HEK293 (cell line): ENCODE data around the gene KRCC1.

Experiments used
- CTCF ChIA-PET: fragments of 350-600 bp; formaldehyde crosslinking; extraction: SDS; loops from one replicate; lab custom pipeline; 2021; ENCODE audit warnings: antibody characterized with exemption; lab: Yijun Ruan, JAX
- POLR2A ChIA-PET: fragments of 300-600 bp; formaldehyde crosslinking; extraction: SDS; loops from one replicate; lab custom pipeline; 2020; ENCODE audit warnings: antibody characterized with exemption, inconsistent platforms; lab: Yijun Ruan, JAX
- H3K27ac ChIP-seq: fragments of 200-500 bp; sonication (Bioruptor generic); 2 replicates; pipeline ENCODE4 v1.5.1; 2014; ENCODE audit warnings: low read depth, low read length, control low read depth, inconsistent platforms; ENCODE audit errors: extremely low read depth
- H3K36me3 ChIP-seq, 2 experiments: fragments of 200-500 bp in 1 of 2; sonication (Bioruptor generic) in 1 of 2; 1 replicate in 1 of 2; 2 replicates in 1 of 2; pipeline ENCODE4 v1.5.1; 2014 to 2017; ENCODE audit warnings: inconsistent platforms in 2 of 2, low read length in 2 of 2; ENCODE audit not compliant: control insufficient read depth in 2 of 2, insufficient read depth in 1 of 2
- H3K4me1 ChIP-seq: fragments of 200-500 bp; sonication (Bioruptor generic); 2 replicates; pipeline ENCODE4 v1.5.1; 2014; ENCODE audit warnings: mild to moderate bottlenecking, low read length, inconsistent platforms; ENCODE audit not compliant: control insufficient read depth, insufficient read depth
- H3K4me3 ChIP-seq: 2 replicates; pipeline ENCODE4 v1.5.1; 2011; ENCODE audit warnings: low read depth, mild to moderate bottlenecking, control low read depth, low read length, moderate library complexity
- H3K9me3 ChIP-seq: fragments of 200-500 bp; sonication (Bioruptor generic); 2 replicates; pipeline ENCODE4 v1.5.1; 2014; ENCODE audit warnings: low read depth, low read length, inconsistent platforms; ENCODE audit not compliant: control insufficient read depth, insufficient read depth
- KLF16 ChIP-seq: fragments of 450-650 bp; formaldehyde crosslinking; IDR thresholded peaks from 2 replicates; pipeline ENCODE4 v1.5.1; 2017; ENCODE audit warnings: missing biosample characterization, missing genetic modification characterization
- KLF7 ChIP-seq: fragments of 450-650 bp; formaldehyde crosslinking; IDR thresholded peaks from 2 replicates; pipeline ENCODE4 v1.5.1; 2016; ENCODE audit warnings: missing biosample characterization, missing genetic modification characterization, borderline replicate concordance
- SP2 ChIP-seq: fragments of 450-650 bp; formaldehyde crosslinking; IDR thresholded peaks from 2 replicates; pipeline ENCODE4 v1.5.1; 2016; ENCODE audit warnings: missing biosample characterization, missing genetic modification characterization
- TCF7L2 ChIP-seq: IDR thresholded peaks from 2 replicates; pipeline ENCODE4 v1.6.1; 2011; ENCODE audit warnings: low read depth, mild to moderate bottlenecking, inconsistent platforms, low read length, moderate library complexity, borderline replicate concordance
- ZFP41 ChIP-seq: fragments of 450-650 bp; formaldehyde crosslinking; IDR thresholded peaks from 2 replicates; pipeline ENCODE4 v1.5.1; 2016; ENCODE audit warnings: missing biosample characterization, missing genetic modification characterization, borderline replicate concordance
- ZNF214 ChIP-seq: fragments of 450-650 bp; formaldehyde crosslinking; IDR thresholded peaks from 2 replicates; pipeline ENCODE4 v1.5.1; 2017; ENCODE audit warnings: missing biosample characterization, mild to moderate bottlenecking, missing genetic modification characterization, borderline replicate concordance
- ZNF266 ChIP-seq: fragments of 450-650 bp; formaldehyde crosslinking; IDR thresholded peaks from 2 replicates; pipeline ENCODE4 v1.5.1; 2016; ENCODE audit warnings: missing biosample characterization, missing genetic modification characterization, low read depth
- ZNF335 ChIP-seq: fragments of 450-650 bp; formaldehyde crosslinking; conservative IDR thresholded peaks from 2 replicates; pipeline ENCODE4 v1.5.1; 2016; ENCODE audit warnings: missing biosample characterization, missing genetic modification characterization
- ZNF654 ChIP-seq: fragments of 450-650 bp; formaldehyde crosslinking; IDR thresholded peaks from 2 replicates; pipeline ENCODE4 v1.5.1; 2016; ENCODE audit warnings: low read depth, missing biosample characterization, missing genetic modification characterization
- TF ChIP-seq, protein P1 (sequence below): fragments of 450-650 bp; formaldehyde crosslinking; optimal IDR thresholded peaks from 2 replicates; pipeline ENCODE3; 2016; ENCODE audit warnings: missing biosample characterization, mild to moderate bottlenecking, missing genetic modification characterization
- TF ChIP-seq, protein P2 (sequence below): fragments of 450-650 bp; formaldehyde crosslinking; IDR thresholded peaks from 2 replicates; pipeline ENCODE4 v1.5.1; 2016; ENCODE audit warnings: missing biosample characterization, missing genetic modification characterization
- TF ChIP-seq, protein P3 (sequence below): sonication (generic); formaldehyde crosslinking; IDR thresholded peaks from 2 replicates; pipeline ENCODE4 v1.8.1; 2022; ENCODE audit warnings: mild to moderate bottlenecking, moderate library complexity, missing genetic modification reagents
- TF ChIP-seq, protein P4 (sequence below): fragments of 450-650 bp; formaldehyde crosslinking; IDR thresholded peaks from 2 replicates; pipeline ENCODE4 v1.5.1; 2016; ENCODE audit warnings: missing biosample characterization, missing genetic modification characterization
- TF ChIP-seq, protein P5 (sequence below): fragments of 450-650 bp; formaldehyde crosslinking; conservative IDR thresholded peaks from 2 replicates; pipeline ENCODE4 v1.5.1; 2016; ENCODE audit warnings: low read depth, missing biosample characterization, missing genetic modification characterization
- TF ChIP-seq, protein P6 (sequence below): fragments of 450-650 bp; IDR thresholded peaks from 2 replicates; pipeline ENCODE4 v1.5.1; 2018; ENCODE audit warnings: missing biosample characterization, missing genetic modification characterization

Gene KRCC1

DNA sequence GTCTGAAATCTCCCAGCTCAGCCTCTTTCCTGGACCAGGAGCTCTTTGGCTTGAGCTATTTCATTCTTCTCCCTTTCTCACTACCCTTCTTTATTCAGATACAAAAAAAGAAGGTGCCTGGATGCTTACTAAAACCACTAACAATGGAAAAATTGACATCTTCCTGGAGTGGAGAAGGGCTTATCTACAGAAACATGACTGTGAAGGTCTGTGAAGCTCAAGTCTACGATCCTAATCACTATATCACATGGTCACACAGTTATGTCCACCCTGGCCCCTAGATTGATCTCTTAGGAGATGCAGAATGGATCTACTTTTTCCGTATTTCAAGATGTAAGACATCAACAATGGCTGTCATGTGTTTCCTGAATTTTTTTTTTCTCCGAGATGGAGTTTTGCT is 5.7 kb upstream of the KRCC1 start (continued):
- TF ChIP-seq, protein P1, sequence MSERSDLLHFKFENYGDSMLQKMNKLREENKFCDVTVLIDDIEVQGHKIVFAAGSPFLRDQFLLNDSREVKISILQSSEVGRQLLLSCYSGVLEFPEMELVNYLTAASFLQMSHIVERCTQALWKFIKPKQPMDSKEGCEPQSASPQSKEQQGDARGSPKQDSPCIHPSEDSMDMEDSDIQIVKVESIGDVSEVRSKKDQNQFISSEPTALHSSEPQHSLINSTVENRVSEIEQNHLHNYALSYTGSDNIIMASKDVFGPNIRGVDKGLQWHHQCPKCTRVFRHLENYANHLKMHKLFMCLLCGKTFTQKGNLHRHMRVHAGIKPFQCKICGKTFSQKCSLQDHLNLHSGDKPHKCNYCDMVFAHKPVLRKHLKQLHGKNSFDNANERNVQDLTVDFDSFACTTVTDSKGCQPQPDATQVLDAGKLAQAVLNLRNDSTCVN (tag by site-specific recombination) = no peak
- TF ChIP-seq, all 188 proteins: peak for 0

DNA sequence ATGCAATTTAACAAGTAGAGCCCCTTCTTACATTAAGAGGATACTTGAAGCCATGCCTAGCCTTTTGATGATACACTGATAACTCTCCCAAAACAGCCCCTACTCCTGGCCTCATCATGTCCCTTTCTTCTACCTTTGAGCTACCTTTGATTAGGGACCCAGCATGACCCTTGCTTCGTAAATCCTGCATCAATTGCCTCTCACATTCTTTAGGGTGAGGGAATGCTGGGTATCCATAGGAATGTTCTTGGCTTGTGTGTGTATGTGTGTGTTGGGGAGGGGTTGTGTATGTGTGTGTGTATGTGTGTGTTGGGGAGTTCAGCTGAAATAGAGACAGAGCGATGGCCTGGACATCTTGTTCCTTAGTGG is 5.3 kb upstream of the KRCC1 start:
- no peaks in the 10 kb centered on the region for H3K9me3 ChIP-seq
- no peak overlapping the region for H3K4me3 ChIP-seq
- TF ChIP-seq ZFP41 = no peak
- no peak for TF ChIP-seq ZNF335
- no peak for TF ChIP-seq ZNF266 (tag by site-specific recombination)
- H3K4me1 ChIP-seq = no peaks in the 10 kb centered on the region; the same call in 1 of the 2 replicates
- no peak overlapping the region for H3K27ac ChIP-seq
- H3K36me3 ChIP-seq = no peaks in the 10 kb centered on the region
- ChIA-PET POLR2A (interaction anchor here (1.1 kb wide), 1 partner anchor 99 kb away, joined by 3 read pairs; no protein-coding TSS in a partner anchor), CTCF (interaction anchor here (0.6 to 5.0 kb wide), 49 partner anchors 8 to 611 kb away, joined by 3 to 141 read pairs (median 6); partner anchors contain the start of gene SMYD1)

DNA sequence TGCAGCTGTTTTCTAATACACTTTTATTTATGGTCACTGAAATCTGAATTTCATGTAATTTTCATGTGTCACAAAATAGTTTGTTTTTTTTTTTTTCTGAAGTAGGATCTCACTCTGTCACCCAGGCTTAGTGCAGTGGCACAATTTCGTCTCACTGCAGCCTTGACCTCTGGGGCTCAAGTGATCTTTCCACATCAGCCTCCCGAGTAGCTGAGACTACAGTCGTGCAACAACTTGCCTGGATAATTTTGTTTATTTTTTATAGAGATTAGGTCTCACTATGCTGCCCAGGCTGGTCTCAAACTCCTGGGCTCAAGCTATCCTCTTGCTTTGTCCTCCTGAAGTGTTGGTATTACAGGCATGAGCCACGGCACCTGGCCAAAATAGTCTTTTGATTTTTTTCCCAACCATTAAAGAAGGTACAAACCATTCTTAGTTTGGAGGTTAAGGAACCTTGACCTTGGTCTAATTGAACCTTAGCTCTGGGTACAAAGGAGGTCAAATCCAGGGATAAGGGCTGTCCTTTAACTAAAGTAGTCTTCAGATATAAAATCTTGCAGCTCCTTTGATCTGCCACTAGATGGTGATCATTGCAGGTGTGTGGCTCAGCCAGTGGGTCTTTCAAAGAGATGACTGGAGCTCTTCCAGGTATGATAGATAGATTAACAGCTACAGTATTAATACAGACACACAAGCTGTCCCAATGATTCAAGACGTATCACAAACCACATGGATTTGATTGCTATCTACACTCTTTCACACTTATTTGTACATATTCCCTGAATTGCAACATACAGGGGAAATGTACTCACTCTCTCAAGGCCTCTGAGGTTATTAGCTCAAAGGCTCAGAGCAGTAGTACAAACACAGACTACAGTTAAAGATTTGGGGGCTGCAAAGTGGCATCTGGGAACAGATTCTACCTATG is 4.7 kb upstream of the KRCC1 start:
- POLR2A ChIA-PET = interaction anchor here (0.7 to 1.1 kb wide), 2 partner anchors 95 to 99 kb away, joined by 3 read pairs; no protein-coding TSS in a partner anchor
- no peaks in the 10 kb centered on the region; the same call in 1 of the 2 replicates for H3K4me1 ChIP-seq
- TF ChIP-seq, protein P2, sequence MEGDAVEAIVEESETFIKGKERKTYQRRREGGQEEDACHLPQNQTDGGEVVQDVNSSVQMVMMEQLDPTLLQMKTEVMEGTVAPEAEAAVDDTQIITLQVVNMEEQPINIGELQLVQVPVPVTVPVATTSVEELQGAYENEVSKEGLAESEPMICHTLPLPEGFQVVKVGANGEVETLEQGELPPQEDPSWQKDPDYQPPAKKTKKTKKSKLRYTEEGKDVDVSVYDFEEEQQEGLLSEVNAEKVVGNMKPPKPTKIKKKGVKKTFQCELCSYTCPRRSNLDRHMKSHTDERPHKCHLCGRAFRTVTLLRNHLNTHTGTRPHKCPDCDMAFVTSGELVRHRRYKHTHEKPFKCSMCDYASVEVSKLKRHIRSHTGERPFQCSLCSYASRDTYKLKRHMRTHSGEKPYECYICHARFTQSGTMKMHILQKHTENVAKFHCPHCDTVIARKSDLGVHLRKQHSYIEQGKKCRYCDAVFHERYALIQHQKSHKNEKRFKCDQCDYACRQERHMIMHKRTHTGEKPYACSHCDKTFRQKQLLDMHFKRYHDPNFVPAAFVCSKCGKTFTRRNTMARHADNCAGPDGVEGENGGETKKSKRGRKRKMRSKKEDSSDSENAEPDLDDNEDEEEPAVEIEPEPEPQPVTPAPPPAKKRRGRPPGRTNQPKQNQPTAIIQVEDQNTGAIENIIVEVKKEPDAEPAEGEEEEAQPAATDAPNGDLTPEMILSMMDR = 0 out of 2 replicates have a peak, but pooled peaks have one; percentile 34
- TF ChIP-seq ZNF654 (tag by site-specific recombination) = peak; percentile 69
- no peak for TF ChIP-seq SP2 (tag by site-specific recombination)
- TF ChIP-seq, all 188 proteins: peak for 2
- Histone ChIP-seq H3K27ac (no peak overlapping the region), H3K4me3 (no peak overlapping the region), H3K36me3 (no peaks in the 10 kb centered on the region), H3K9me3 (no peaks in the 10 kb centered on the region)
- CTCF ChIA-PET = interaction anchor here (0.6 to 5.0 kb wide), 52 partner anchors 9 to 611 kb away, joined by 3 to 141 read pairs (median 6); partner anchors contain the start of gene SMYD1

DNA sequence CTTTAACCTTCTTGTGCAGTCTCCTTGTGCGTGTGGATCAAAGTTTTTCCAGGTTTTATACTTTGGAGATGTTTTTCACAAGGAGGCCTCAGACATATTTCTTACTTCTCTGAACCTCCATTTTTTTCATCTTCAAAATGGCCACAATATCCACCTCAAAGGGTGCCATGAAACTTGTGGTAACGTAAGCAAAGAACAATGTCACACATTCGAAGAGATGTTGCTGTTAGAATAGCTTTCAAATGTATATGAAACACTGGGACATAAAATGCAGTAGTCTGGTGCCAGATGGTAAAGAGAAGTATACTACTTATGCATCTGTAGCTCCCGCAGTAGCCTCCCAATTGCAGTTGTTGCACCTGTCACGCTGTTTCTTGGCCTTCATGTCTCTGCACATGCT is 2.6 kb upstream of the KRCC1 start:
- TF ChIP-seq, protein P3, sequence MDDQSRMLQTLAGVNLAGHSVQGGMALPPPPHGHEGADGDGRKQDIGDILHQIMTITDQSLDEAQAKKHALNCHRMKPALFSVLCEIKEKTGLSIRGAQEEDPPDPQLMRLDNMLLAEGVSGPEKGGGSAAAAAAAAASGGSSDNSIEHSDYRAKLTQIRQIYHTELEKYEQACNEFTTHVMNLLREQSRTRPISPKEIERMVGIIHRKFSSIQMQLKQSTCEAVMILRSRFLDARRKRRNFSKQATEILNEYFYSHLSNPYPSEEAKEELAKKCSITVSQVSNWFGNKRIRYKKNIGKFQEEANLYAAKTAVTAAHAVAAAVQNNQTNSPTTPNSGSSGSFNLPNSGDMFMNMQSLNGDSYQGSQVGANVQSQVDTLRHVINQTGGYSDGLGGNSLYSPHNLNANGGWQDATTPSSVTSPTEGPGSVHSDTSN (CRISPR knock-in tag) = no peak
- TF ChIP-seq TCF7L2 = no peak
- TF ChIP-seq KLF7 = no peak
- TF ChIP-seq, protein P4, sequence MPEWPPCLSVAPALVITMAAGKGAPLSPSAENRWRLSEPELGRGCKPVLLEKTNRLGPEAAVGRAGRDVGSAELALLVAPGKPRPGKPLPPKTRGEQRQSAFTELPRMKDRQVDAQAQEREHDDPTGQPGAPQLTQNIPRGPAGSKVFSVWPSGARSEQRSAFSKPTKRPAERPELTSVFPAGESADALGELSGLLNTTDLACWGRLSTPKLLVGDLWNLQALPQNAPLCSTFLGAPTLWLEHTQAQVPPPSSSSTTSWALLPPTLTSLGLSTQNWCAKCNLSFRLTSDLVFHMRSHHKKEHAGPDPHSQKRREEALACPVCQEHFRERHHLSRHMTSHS = no peak
- TF ChIP-seq ZNF335 = no peak
- no peak for TF ChIP-seq KLF16
- TF ChIP-seq, protein P5, sequence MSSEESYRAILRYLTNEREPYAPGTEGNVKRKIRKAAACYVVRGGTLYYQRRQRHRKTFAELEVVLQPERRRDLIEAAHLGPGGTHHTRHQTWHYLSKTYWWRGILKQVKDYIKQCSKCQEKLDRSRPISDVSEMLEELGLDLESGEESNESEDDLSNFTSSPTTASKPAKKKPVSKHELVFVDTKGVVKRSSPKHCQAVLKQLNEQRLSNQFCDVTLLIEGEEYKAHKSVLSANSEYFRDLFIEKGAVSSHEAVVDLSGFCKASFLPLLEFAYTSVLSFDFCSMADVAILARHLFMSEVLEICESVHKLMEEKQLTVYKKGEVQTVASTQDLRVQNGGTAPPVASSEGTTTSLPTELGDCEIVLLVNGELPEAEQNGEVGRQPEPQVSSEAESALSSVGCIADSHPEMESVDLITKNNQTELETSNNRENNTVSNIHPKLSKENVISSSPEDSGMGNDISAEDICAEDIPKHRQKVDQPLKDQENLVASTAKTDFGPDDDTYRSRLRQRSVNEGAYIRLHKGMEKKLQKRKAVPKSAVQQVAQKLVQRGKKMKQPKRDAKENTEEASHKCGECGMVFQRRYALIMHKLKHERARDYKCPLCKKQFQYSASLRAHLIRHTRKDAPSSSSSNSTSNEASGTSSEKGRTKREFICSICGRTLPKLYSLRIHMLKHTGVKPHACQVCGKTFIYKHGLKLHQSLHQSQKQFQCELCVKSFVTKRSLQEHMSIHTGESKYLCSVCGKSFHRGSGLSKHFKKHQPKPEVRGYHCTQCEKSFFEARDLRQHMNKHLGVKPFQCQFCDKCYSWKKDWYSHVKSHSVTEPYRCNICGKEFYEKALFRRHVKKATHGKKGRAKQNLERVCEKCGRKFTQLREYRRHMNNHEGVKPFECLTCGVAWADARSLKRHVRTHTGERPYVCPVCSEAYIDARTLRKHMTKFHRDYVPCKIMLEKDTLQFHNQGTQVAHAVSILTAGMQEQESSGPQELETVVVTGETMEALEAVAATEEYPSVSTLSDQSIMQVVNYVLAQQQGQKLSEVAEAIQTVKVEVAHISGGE (tag by site-specific recombination) = no peak
- no peak for TF ChIP-seq ZNF214 (tag by site-specific recombination)
- TF ChIP-seq, protein P6, sequence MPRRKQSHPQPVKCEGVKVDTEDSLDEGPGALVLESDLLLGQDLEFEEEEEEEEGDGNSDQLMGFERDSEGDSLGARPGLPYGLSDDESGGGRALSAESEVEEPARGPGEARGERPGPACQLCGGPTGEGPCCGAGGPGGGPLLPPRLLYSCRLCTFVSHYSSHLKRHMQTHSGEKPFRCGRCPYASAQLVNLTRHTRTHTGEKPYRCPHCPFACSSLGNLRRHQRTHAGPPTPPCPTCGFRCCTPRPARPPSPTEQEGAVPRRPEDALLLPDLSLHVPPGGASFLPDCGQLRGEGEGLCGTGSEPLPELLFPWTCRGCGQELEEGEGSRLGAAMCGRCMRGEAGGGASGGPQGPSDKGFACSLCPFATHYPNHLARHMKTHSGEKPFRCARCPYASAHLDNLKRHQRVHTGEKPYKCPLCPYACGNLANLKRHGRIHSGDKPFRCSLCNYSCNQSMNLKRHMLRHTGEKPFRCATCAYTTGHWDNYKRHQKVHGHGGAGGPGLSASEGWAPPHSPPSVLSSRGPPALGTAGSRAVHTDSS = no peak
- TF ChIP-seq, all 188 proteins: peak for 0
- CTCF ChIA-PET = interaction anchor here (1.2 to 5.0 kb wide), 2 partner anchors 103 to 129 kb away, joined by 6 to 141 read pairs; no protein-coding TSS in a partner anchor
- Histone ChIP-seq H3K9me3 (no peaks in the 10 kb centered on the region), H3K27ac (no peak overlapping the region), H3K4me1 (peaks cover 5% of the 10 kb centered on the region; the same call in 1 of the 2 replicates), H3K36me3 (no peaks in the 10 kb centered on the region), H3K4me3 (no peak overlapping the region)
- POLR2A ChIA-PET = no interaction called here
